ENCODE measurements around the gene TRO.

DNA sequence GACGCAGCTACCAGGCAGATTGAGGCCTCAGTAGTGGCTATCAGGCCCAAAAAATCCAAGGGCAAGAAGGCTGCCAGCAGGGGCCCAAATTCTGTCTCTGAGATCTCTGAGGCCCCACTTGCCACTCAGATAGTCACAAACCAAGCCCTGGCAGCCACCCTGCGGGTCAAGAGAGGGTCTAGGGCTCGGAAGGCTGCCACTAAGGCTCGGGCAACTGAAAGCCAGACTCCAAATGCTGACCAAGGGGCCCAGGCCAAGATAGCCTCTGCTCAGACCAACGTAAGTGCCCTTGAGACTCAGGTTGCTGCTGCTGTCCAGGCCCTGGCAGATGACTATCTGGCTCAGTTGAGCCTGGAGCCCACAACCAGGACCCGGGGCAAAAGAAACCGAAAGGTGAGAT, 2.8 kb downstream of the TRO start:
- no peak for TF ChIP-seq SNAI2 (CRISPR knock-in tag; IDR thresholded peaks at IDR 0.05)
- TF ChIP-seq ZNF8 (CRISPR knock-in tag; IDR thresholded peaks at IDR 0.05) = no peak
- TF ChIP-seq ISL1 (CRISPR knock-in tag; IDR thresholded peaks at IDR 0.05) = no peak
- no peak for TF ChIP-seq ZNF565 (CRISPR knock-in tag; conservative IDR thresholded peaks at IDR 0.05; ENCODE audit: low read depth)
- TF ChIP-seq, protein P1, sequence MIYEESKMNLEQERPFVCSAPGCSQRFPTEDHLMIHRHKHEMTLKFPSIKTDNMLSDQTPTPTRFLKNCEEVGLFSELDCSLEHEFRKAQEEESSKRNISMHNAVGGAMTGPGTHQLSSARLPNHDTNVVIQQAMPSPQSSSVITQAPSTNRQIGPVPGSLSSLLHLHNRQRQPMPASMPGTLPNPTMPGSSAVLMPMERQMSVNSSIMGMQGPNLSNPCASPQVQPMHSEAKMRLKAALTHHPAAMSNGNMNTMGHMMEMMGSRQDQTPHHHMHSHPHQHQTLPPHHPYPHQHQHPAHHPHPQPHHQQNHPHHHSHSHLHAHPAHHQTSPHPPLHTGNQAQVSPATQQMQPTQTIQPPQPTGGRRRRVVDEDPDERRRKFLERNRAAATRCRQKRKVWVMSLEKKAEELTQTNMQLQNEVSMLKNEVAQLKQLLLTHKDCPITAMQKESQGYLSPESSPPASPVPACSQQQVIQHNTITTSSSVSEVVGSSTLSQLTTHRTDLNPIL (CRISPR knock-in tag; IDR thresholded peaks at IDR 0.05; ENCODE audit: low read depth) = no peak
- no peak for TF ChIP-seq ZFP30 (CRISPR knock-in tag; IDR thresholded peaks at IDR 0.05)
- no peak for TF ChIP-seq RARB (CRISPR knock-in tag; IDR thresholded peaks at IDR 0.05)
- TF ChIP-seq, protein P2, sequence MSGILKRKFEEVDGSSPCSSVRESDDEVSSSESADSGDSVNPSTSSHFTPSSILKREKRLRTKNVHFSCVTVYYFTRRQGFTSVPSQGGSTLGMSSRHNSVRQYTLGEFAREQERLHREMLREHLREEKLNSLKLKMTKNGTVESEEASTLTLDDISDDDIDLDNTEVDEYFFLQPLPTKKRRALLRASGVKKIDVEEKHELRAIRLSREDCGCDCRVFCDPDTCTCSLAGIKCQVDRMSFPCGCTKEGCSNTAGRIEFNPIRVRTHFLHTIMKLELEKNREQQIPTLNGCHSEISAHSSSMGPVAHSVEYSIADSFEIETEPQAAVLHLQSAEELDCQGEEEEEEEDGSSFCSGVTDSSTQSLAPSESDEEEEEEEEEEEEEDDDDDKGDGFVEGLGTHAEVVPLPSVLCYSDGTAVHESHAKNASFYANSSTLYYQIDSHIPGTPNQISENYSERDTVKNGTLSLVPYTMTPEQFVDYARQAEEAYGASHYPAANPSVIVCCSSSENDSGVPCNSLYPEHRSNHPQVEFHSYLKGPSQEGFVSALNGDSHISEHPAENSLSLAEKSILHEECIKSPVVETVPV (CRISPR knock-in tag; IDR thresholded peaks at IDR 0.05) = no peak
- no peak for TF ChIP-seq ARNTL (CRISPR knock-in tag; IDR thresholded peaks at IDR 0.05; ENCODE audit: borderline replicate concordance, low read depth)

Measured in SK-N-SH treated with all-trans-retinoic acid at 6 μM for 48 hours (cell line).